ENCODE results near the gene AFDN. TPM values are rescaled to one million over a fixed set of nuclear protein-coding genes. Genes with fewer than 3 reads are reported as not detected.
A peak's percentile ranks its signal among the peaks of the same experiment; 100 is the strongest.

AFDN gene
- polyA plus RNA-seq, 1 donor from 2014 or later, result 5.7 TPM

DNA sequence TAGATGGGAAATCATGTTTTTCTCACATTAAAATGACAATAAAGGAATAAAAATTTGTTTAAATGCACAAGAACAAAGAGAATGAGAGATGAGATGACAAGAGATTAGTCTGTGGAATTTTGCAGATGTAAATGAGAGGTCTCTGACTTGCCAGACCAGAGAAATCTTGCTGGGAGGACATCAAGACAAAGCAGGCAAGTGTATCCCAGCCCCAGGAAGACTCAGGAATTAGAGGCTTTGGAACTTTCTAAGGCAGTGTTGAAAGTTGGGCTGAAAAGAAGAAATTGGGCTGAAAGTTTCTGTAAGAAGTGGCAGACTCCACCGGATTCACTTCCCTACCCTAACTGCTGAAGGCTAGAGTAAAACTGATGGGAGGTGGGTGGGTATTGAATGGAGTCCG is 54.6 kb downstream of the AFDN start:
- Mint-ChIP-seq H3K9me3 (no peaks in the 10 kb centered on the region), H3K4me1 (no peaks in the 10 kb centered on the region), H3K4me3 (no peak overlapping the region), H3K27ac (no peak overlapping the region), H3K36me3 (peaks cover 27% of the 10 kb centered on the region), H3K27me3 (no peaks in the 10 kb centered on the region)

DNA sequence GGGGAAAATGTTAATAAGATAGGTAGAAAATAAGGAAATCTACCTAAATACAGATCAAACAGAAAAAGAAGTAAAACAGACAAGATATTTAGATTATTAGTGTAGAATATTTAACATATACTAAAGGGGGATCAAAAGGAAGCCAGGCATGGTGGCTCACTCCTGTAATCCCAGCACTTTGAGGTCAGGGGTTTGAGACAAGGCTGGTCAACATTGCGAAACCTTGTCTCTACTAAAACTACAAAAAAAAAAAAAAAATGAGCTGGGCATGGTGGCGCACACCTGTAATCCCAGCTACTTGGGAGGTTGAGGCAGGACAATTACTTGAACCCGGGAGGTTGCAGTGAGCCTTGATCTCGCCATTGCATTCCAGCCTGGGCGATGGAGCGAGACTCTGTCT is 55.5 kb downstream of the AFDN start:
- no peaks in the 10 kb centered on the region for H3K27me3 Mint-ChIP-seq
- peaks cover 25% of the 10 kb centered on the region for H3K36me3 Mint-ChIP-seq
- no peak overlapping the region for H3K4me3 Mint-ChIP-seq
- H3K27ac Mint-ChIP-seq, result no peak overlapping the region
- no peaks in the 10 kb centered on the region for H3K9me3 Mint-ChIP-seq
- H3K4me1 Mint-ChIP-seq, result no peaks in the 10 kb centered on the region

DNA sequence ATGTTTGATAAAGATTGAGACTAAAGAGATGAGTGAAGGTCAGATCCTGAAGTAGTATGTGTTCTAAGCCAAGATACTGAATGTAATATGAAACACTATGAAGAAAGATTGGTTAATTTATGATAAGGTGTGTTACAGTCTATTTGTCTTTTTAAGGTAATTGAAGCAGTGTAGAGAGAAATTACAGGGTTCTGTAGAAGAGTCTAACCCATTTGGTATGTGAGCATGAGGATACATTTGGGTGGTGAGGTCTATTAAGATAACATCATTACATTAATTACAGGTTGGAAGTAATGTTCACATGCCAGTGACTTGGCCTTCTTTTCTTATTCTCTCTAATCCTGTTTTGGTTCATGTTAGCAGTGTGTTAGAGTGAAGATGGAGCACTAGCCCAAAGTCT is 61.4 kb downstream of the AFDN start:
- Mint-ChIP-seq H3K4me1 (no peaks in the 10 kb centered on the region), H3K36me3 (peaks cover 12% of the 10 kb centered on the region), H3K27me3 (no peaks in the 10 kb centered on the region), H3K9me3 (no peaks in the 10 kb centered on the region), H3K4me3 (no peak overlapping the region), H3K27ac (no peak overlapping the region)

DNA sequence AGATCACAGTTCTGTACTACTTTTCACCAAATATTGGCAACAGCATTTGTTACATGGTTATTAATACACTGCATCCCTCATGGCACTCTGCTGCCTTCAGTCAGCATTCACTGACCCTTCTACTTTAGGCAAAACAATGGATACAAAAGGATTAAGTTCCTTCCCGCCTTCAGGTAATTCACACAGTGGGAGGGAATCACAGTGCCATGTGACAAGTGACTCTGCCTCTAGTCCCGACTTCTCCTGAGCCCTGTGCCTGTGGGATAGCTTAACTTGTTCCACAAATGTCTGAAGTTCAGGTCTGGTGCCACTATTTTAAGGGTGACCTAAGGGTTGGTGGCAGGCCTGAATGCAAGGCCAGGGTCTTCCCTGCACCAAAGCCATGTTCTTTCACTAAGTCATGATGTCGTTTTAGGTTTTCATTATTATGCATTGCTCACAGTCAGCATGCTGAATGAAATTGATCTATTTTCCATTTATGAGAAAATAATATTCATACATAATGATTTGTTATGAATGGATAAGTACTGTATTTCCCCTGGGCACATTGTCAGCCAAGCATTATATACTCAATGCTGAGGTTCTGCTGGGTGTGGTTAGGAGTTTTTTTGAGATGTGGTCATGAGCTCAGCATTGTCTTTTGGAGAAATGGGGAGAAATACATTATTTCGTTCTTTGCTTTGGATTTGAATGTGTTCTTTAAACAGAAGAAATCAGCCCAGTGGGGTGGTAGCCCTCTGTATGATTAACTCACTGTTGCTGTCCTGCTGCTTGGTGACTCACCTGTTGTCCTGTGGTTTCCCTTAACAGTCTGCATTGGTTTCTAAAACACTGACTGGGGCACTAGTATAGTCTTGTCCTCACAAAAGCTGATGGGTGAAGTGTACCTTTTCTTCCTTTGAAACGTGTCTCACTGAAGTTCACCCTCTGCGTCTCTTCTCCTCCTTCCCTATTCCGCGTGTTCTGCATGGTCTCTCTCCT is 66.4 kb downstream of the AFDN start:
- Mint-ChIP-seq H3K4me1 (no peaks in the 10 kb centered on the region), H3K27ac (no peak overlapping the region), H3K36me3 (peaks cover 2% of the 10 kb centered on the region), H3K27me3 (no peaks in the 10 kb centered on the region), H3K9me3 (no peaks in the 10 kb centered on the region), H3K4me3 (no peak overlapping the region)

DNA sequence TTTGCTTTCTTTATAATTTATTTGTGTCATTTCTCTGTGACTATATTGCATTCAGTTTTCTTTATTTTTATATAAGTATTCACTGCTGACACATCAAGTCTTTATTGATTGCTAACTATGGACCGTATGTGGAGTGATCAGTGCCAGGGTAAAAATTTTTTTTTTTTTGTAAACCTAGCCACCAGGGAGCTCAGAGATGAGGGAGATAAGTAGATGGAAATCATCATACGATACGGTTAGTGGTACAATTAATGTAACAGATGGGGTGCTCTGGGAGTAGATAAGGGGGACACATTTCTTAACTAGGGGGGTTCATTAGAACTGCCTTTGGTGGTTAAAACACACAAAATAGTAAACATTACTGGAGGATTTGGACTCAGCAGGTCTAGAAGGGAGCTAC is 68.3 kb downstream of the AFDN start:
- H3K9me3 Mint-ChIP-seq, result no peaks in the 10 kb centered on the region
- H3K36me3 Mint-ChIP-seq, result peaks cover 2% of the 10 kb centered on the region
- no peak overlapping the region for H3K27ac Mint-ChIP-seq
- H3K4me1 Mint-ChIP-seq, result no peaks in the 10 kb centered on the region
- no peaks in the 10 kb centered on the region for H3K27me3 Mint-ChIP-seq
- no peak overlapping the region for H3K4me3 Mint-ChIP-seq

DNA sequence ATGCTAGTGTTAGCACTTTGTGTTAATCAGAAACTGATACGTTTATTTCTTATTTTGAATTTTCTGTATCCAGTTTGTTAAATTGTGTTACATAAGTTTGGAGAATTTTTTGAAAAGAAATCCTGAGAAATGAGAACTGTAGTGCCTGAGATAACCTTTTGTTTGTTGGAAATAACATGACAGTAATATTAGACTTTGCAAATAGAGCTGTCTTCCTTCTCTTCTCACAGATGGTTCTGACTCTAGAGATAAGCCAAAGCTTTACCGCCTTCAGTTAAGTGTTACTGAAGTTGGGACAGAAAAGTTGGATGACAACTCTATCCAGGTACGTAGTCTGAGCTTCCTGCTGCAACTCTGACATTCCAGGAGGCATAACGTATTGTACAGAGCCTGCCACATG is 69.9 kb downstream of the AFDN start:
- no peak overlapping the region for H3K4me3 Mint-ChIP-seq
- no peaks in the 10 kb centered on the region for H3K27me3 Mint-ChIP-seq
- peaks cover 4% of the 10 kb centered on the region for H3K36me3 Mint-ChIP-seq
- H3K9me3 Mint-ChIP-seq, result no peaks in the 10 kb centered on the region
- H3K27ac Mint-ChIP-seq, result no peak overlapping the region
- H3K4me1 Mint-ChIP-seq, result no peaks in the 10 kb centered on the region

DNA sequence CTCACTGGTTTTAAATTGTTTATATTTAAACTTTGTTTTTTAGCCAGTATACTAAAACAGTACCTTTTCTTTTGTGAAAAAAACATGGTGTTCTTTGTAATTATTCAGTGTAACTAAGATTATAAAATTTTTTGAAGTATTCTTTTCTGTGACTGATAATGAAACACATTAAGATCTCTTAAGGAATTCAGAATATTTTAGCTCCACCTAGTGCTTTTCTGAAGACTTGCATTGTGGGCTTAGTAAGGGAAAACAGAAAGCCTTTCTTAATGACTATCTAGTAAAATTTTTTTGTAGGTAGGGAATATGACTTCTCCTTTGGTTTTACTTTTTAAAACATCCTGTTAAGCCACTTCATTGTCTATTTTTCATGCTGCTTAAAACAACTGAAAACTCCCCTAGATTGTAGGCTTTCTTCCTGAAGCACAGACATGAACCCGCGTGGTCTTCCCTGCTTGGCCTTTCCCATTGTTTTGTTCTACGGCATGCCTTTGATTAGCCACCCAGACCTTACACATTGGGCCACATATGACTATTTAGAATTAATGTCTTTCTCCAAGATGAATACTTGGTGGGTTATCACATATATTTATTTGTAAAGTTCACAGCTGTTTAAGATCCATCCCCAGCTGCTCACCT is 72.1 kb downstream of the AFDN start:
- no peaks in the 10 kb centered on the region for H3K27me3 Mint-ChIP-seq

DNA sequence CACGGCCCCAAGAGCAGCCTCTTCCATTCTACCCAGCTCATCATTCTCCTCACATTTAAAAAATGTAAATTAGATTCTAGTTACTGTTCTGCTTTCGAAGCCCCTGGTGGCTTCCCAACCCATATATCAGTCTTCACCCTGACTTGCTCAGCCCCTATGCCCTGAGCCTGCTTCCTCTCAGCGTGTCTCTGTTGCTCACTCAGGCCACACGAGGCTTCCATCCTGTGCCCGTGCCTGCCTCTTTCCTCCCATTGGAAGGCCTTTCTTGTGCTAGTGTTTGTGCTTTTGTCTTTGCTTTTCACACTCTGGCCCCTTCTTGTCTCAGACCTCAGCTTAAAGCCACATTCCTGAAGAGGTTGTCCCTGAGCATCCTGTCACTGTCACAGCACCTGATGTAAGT is 78.1 kb downstream of the AFDN start:
- no peaks in the 10 kb centered on the region for H3K27me3 Mint-ChIP-seq
- H3K9me3 Mint-ChIP-seq, result no peaks in the 10 kb centered on the region
- no peak overlapping the region for H3K27ac Mint-ChIP-seq
- peaks cover 8% of the 10 kb centered on the region for H3K36me3 Mint-ChIP-seq
- H3K4me3 Mint-ChIP-seq, result no peak overlapping the region
- H3K4me1 Mint-ChIP-seq, result no peaks in the 10 kb centered on the region

More for the DNA sequence above, 72.1 kb downstream of the AFDN start:
- Mint-ChIP-seq H3K4me1 (no peaks in the 10 kb centered on the region), H3K4me3 (no peak overlapping the region), H3K27ac (no peak overlapping the region), H3K36me3 (peaks cover 2% of the 10 kb centered on the region), H3K9me3 (no peaks in the 10 kb centered on the region)

DNA sequence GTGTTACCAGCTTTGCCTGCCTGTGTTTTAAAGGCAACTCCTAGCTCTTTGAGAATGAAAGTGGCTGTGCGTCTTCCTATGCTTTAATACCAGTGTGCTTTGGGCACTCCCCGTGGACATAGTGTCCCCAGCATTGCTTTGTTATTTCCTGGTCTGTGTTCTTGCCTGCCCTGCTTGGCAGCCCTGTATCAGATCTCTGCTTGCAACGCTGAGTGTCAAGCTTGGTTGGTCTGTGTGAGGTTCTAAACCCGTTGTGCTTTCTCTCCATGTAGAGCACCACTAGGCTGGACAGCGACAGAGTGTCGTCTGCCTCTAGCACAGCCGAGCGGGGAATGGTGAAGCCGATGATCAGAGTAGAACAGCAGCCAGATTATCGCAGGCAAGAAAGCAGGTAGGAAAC is 80.2 kb downstream of the AFDN start:
- no peaks in the 10 kb centered on the region for H3K4me1 Mint-ChIP-seq
- H3K27ac Mint-ChIP-seq, result no peak overlapping the region
- H3K27me3 Mint-ChIP-seq, result no peaks in the 10 kb centered on the region
- no peaks in the 10 kb centered on the region for H3K9me3 Mint-ChIP-seq
- H3K36me3 Mint-ChIP-seq, result peaks cover 10% of the 10 kb centered on the region
- H3K4me3 Mint-ChIP-seq, result no peak overlapping the region

DNA sequence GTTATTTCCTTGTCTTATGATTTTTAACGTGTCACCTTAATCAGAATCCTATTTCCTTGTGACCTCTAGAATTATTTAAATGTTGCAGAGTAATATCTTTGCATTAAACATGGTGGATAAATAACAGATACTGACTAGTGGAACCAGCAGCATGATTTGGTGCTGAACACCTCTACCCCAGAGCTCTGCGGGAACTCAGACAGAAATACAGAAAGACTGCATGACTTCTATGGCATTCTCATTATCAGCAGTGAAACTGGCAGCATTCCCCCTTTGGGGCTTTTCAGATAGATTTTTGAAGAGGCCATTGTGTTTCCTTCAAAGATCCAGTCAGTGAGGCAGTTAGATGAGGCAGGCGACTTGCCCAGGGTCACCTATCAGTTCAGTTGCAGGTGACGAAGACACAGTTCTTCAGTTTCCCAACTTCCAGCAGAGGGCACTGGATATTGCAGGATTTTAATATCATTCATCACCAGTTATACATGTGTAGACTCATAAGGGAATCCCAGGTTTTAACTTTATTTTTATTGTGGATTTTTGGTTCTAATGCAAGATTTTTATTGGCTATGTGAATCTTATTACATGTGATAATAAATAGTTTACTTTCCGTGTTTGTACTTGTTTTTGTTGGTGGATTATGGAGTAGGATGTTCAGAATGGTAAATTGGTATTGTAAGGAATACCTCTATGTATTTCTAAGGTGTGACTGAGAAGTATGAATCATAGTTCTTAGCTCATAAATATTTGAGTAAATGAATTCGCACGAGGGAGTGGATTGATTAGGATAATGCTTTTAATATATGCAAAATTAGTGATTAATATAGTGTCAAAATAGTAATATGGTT is 81.3 kb downstream of the AFDN start:
- H3K4me1 Mint-ChIP-seq, result no peaks in the 10 kb centered on the region
- H3K27ac Mint-ChIP-seq, result no peak overlapping the region
- no peak overlapping the region for H3K4me3 Mint-ChIP-seq
- no peaks in the 10 kb centered on the region for H3K27me3 Mint-ChIP-seq
- H3K9me3 Mint-ChIP-seq, result no peaks in the 10 kb centered on the region
- peaks cover 10% of the 10 kb centered on the region for H3K36me3 Mint-ChIP-seq

DNA sequence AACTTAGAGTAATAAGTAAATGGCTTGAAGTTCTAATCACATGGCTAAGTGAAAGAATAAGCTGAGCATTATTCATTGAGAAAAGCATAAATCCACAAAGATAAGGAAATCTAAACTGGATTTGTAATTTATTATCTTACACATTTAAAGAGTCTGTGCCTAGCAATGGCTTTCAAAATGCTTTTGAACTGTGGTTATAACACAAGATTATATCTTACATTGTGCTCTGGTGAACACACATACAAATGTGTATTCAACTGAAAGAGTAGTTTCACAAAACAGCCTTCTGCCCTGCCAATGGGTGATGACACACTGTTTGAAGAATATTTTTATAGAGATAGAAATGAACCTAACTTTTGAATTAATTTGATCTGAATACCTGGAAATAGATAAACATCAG is 83.3 kb downstream of the AFDN start:
- no peaks in the 10 kb centered on the region for H3K4me1 Mint-ChIP-seq
- H3K9me3 Mint-ChIP-seq, result no peaks in the 10 kb centered on the region
- H3K4me3 Mint-ChIP-seq, result no peak overlapping the region
- peaks cover 12% of the 10 kb centered on the region for H3K36me3 Mint-ChIP-seq
- no peaks in the 10 kb centered on the region for H3K27me3 Mint-ChIP-seq
- H3K27ac Mint-ChIP-seq, result no peak overlapping the region

DNA sequence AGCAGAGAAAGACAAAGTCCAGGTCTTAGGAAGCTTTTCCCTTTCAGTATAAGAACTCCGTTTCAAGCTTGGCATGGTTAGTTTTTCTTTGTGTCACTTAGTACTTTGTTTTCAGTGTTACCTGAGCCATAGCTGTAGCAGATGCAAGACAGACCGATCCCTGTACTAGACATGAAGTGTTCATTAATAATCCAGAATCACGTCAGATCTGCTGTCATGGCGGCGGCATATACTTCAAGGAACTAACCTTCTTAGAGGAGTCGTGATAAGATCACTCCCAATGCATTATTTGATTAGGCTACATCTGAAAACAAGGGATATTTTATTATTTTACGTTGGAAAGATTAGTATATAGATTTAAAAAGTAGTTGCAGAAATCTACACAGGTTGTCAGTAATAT is 83.9 kb downstream of the AFDN start:
- Mint-ChIP-seq H3K4me1 (no peaks in the 10 kb centered on the region), H3K4me3 (no peak overlapping the region), H3K36me3 (peaks cover 12% of the 10 kb centered on the region), H3K9me3 (no peaks in the 10 kb centered on the region), H3K27me3 (no peaks in the 10 kb centered on the region), H3K27ac (peak overlapping the region in 1 of 3 donors; percentile 39)

DNA sequence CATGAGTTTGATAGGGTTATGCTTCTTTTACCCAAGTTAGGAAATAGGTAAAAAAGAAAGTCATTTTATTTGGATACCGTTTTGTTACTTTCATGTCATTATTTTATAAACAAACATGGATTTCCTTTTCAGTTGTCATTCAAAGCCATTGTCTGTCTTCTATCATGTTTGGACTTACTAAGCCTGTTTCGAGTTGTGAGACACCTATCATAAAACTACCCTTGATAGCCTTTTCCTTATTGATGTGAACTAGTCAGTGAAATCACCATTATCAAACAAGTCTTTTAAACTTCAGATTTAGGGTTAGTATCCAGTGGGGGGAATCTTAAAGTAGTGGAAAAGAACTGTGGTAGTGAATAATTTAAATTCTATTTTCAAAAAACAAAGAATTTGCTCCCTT is 85.8 kb downstream of the AFDN start:
- no peak overlapping the region for H3K4me3 Mint-ChIP-seq
- no peaks in the 10 kb centered on the region for H3K4me1 Mint-ChIP-seq
- no peak overlapping the region for H3K27ac Mint-ChIP-seq
- H3K36me3 Mint-ChIP-seq, result peaks cover 15% of the 10 kb centered on the region
- no peaks in the 10 kb centered on the region for H3K9me3 Mint-ChIP-seq
- no peaks in the 10 kb centered on the region for H3K27me3 Mint-ChIP-seq

DNA sequence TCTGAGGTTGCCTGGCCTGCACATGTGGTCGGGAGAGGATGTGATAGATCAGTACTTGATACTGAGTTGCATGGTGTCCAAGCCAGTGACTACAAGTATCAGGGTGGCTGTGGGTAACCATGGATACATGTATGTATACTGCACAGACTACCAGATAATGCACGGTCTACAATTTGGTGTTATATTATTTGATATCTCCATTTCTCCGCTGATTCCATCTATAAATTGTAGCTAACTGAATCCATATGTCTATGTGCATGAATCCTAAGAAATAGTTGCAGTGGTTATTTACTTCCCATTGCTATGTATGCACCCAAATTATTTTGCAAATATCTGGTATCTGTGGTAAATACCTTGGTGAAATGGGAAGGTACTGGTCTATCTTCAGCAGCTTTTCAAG is 87.0 kb downstream of the AFDN start:
- H3K27me3 Mint-ChIP-seq, result no peaks in the 10 kb centered on the region
- H3K27ac Mint-ChIP-seq, result no peak overlapping the region
- no peaks in the 10 kb centered on the region for H3K9me3 Mint-ChIP-seq
- no peaks in the 10 kb centered on the region for H3K4me1 Mint-ChIP-seq
- peaks cover 15% of the 10 kb centered on the region for H3K36me3 Mint-ChIP-seq
- H3K4me3 Mint-ChIP-seq, result no peak overlapping the region

DNA sequence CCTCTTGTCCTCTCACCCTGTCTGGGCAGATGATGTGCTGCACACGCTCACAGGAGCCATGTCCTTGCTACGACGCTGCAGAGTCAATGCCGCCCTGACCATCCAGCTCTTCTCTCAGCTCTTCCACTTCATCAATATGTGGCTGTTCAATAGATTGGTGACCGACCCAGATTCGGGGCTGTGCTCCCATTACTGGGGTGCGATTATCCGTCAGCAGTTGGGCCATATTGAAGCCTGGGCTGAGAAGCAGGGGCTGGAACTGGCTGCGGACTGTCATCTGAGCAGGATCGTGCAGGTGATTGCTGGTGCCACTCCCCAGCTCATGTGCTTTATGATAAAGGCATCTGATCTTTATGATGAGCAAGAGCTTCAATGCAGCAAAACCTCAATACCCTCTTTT is 88.4 kb downstream of the AFDN start:
- H3K9me3 Mint-ChIP-seq, result no peaks in the 10 kb centered on the region
- H3K36me3 Mint-ChIP-seq, result peaks cover 17% of the 10 kb centered on the region
- H3K4me3 Mint-ChIP-seq, result no peak overlapping the region
- H3K27ac Mint-ChIP-seq, result no peak overlapping the region
- no peaks in the 10 kb centered on the region for H3K4me1 Mint-ChIP-seq
- H3K27me3 Mint-ChIP-seq, result no peaks in the 10 kb centered on the region

Data from IgD-negative memory B cell (primary cell).